NCI-H446 (cell line): ENCODE measurements around the gene RBM34.
A peak's percentile ranks its signal among the peaks of the same experiment; 100 is the strongest.

Source experiments
- DNase-seq, 2 experiments: peaks; one replicate each; lab custom pipeline; 2025; lab: John Stamatoyannopoulos, UW

RBM34 gene

GRCh38 chr1:235152235-235152634, 8.8 kb downstream of the RBM34 start:
- no peak for DNase-seq

GRCh38 chr1:235151033-235151432, 10.0 kb downstream of the RBM34 start:
- no peak for DNase-seq

- no peak for DNase-seq
Observed at GRCh38 chr1:235149824-235150223, 11.2 kb downstream of the RBM34 start.

GRCh38 chr1:235147269-235147668, 13.8 kb downstream of the RBM34 start:
- DNase-seq: no peak

GRCh38 chr1:235145639-235146038, 15.4 kb downstream of the RBM34 start:
- DNase-seq: no peak

GRCh38 chr1:235142991-235143390, 18.1 kb downstream of the RBM34 start:
- DNase-seq: no peak

- DNase-seq: no peak
Observed at GRCh38 chr1:235139315-235139714, 21.7 kb downstream of the RBM34 start.

GRCh38 chr1:235138821-235139220, 22.2 kb downstream of the RBM34 start:
- no peak for DNase-seq

GRCh38 chr1:235136111-235136510, 24.9 kb downstream of the RBM34 start:
- DNase-seq: no peak

GRCh38 chr1:235134171-235134570, 26.9 kb downstream of the RBM34 start:
- no peak for DNase-seq

- no peak for DNase-seq
Observed at GRCh38 chr1:235133086-235133485, 28.0 kb downstream of the RBM34 start.

- no peak for DNase-seq
Observed at GRCh38 chr1:235131961-235132360, 29.1 kb downstream of the RBM34 start.

- no peak for DNase-seq
Observed at GRCh38 chr1:235130766-235131270, 30.2 kb downstream of the RBM34 start.

GRCh38 chr1:235129774-235130570, 31.1 kb downstream of the RBM34 start:
- DNase-seq: no peak

GRCh38 chr1:235128456-235129328, 32.4 kb downstream of the RBM34 start, which contains the start of gene TOMM20:
TOMM20 (minus strand) TSS chr1:235128837; CDS start chr1:235128715, 122 bp downstream.
- DNase-seq: peak; percentile 99

- DNase-seq: no peak
Observed at GRCh38 chr1:235127732-235128455, 33.2 kb downstream of the RBM34 start.

- peak in 1 of 2 experiments; percentile 7 for DNase-seq
Observed at GRCh38 chr1:235127203-235127602, 33.8 kb downstream of the RBM34 start.

GRCh38 chr1:235124665-235125064, 36.4 kb downstream of the RBM34 start:
- no peak for DNase-seq

- no peak for DNase-seq
Observed at GRCh38 chr1:235124111-235124510, 36.9 kb downstream of the RBM34 start.

- DNase-seq: no peak
Observed at GRCh38 chr1:235122348-235122747, 38.7 kb downstream of the RBM34 start.

- DNase-seq: no peak
Observed at GRCh38 chr1:235113183-235113917, 47.7 kb downstream of the RBM34 start.
